ENCODE data around the gene TWNK.

The TWNK gene

DNA sequence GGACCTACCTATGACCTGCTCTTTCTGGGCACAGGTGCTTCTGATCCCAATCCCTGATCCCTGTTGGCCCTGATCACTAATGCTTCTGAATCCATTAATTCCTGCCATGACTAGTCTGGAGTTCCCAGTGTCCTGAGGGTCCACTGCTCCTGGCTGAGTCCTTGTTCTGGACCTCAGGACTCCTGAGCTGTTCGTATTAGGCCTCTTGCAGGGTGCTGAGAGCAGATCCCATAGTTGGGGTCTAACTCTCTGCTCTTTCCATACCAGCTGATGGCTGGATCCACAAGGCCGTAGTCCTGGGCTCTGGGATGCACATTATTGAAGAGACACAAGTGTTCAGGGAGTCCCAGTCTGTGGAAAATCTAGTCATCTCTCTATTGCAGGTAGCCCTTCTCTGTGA, 7.0 kb upstream of the TWNK start:
- H3K4me3 ChIP-seq (ENCODE audit: low read depth, low read length), result no peak overlapping the region
- TF ChIP-seq, protein P1, sequence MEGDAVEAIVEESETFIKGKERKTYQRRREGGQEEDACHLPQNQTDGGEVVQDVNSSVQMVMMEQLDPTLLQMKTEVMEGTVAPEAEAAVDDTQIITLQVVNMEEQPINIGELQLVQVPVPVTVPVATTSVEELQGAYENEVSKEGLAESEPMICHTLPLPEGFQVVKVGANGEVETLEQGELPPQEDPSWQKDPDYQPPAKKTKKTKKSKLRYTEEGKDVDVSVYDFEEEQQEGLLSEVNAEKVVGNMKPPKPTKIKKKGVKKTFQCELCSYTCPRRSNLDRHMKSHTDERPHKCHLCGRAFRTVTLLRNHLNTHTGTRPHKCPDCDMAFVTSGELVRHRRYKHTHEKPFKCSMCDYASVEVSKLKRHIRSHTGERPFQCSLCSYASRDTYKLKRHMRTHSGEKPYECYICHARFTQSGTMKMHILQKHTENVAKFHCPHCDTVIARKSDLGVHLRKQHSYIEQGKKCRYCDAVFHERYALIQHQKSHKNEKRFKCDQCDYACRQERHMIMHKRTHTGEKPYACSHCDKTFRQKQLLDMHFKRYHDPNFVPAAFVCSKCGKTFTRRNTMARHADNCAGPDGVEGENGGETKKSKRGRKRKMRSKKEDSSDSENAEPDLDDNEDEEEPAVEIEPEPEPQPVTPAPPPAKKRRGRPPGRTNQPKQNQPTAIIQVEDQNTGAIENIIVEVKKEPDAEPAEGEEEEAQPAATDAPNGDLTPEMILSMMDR (IDR thresholded peaks at IDR 0.05; ENCODE audit: low read depth, low read length, missing control alignments), result no peak
- DNase-seq (ENCODE audit: low read depth), result no peak

DNA sequence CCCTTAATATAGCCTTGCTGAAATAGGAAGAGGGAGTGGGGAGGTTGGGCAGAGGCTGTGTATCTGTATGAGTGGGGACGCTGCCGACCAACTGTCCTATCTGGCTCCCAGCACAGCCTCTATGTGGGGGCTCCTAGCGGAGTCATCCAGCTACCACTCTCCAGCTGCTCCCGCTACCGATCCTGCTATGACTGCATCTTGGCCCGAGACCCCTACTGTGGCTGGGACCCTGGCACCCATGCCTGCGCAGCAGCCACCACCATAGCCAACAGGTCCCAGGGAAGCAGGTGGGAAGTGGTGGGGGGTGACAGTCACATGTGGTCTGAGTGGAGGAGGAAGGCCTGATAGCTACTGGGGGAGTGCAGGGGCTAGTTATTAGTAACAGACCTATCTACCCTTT, 6.6 kb upstream of the TWNK start:
- TF ChIP-seq, protein P1 (IDR thresholded peaks at IDR 0.05; ENCODE audit: low read depth, low read length, missing control alignments), result no peak
- no peak for DNase-seq (ENCODE audit: low read depth)
- H3K4me3 ChIP-seq (ENCODE audit: low read depth, low read length), result no peak overlapping the region

DNA sequence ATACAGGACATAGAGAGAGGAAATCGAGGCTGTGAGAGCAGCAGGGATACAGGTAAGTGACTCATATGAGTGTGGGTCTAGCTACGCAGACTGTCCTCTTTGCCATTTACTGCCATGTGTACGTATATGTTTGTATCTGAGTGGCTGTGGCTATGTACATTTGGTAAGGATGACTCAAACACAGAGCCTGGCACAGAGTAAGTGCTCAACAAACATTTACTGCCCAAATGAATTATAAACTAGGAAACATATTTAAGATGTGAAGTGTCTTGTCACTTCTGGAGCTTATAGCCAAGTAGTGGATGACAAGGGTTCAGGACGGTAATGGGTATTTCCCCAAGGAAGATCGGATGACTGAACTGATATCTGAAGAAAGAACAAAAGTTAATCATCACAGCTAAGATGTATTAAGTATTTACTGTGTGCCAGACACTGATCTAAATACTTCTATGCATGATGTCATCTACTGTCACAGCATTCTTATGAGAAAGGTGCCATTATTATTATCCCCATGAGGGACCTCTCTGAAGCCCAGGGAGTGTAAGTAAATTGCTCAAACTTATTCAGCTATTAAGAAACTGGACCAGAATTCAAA, 6.1 kb upstream of the TWNK start:
- no peak overlapping the region for H3K4me3 ChIP-seq (ENCODE audit: low read depth, low read length)
- TF ChIP-seq, protein P1 (IDR thresholded peaks at IDR 0.05; ENCODE audit: low read depth, low read length, missing control alignments), result no peak
- DNase-seq (ENCODE audit: low read depth), result no peak

DNA sequence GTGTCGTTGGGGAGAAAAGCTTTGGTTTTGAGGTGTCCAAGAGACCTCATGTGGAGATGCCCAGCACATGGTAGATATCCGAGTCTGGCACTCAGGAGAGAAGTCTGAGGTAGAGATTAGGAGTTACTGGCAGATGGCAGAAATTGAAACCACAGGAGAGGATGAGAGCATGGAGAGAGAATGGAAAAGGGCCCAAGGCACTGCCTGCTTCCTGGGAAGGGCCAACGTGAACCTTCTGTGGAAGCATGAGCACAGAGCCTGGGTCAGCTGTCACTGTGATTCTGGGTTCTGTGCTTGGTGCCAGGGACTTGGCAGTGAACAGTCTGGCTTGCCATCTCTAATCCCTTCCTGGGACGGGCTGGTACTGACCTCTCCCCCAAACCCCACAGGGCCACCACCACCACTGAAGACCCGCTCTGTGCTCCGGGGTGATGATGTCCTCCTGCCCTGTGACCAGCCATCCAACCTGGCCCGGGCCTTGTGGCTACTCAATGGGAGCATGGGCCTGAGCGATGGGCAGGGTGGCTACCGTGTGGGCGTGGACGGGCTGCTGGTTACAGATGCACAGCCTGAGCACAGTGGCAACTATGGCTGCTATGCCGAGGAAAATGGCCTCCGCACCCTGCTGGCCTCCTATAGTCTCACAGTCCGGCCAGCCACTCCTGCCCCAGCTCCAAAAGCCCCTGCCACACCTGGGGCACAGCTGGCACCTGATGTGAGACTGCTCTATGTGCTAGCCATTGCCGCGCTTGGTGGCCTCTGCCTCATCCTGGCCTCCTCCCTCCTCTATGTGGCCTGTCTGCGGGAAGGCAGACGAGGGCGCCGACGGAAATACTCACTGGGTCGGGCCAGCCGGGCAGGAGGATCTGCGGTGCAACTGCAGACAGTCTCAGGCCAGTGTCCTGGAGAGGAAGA, 4.2 kb upstream of the TWNK start:
- no peak for DNase-seq (ENCODE audit: low read depth)
- TF ChIP-seq, protein P1 (IDR thresholded peaks at IDR 0.05; ENCODE audit: low read depth, low read length, missing control alignments), result no peak
- H3K4me3 ChIP-seq (ENCODE audit: low read depth, low read length), result no peak overlapping the region

DNA sequence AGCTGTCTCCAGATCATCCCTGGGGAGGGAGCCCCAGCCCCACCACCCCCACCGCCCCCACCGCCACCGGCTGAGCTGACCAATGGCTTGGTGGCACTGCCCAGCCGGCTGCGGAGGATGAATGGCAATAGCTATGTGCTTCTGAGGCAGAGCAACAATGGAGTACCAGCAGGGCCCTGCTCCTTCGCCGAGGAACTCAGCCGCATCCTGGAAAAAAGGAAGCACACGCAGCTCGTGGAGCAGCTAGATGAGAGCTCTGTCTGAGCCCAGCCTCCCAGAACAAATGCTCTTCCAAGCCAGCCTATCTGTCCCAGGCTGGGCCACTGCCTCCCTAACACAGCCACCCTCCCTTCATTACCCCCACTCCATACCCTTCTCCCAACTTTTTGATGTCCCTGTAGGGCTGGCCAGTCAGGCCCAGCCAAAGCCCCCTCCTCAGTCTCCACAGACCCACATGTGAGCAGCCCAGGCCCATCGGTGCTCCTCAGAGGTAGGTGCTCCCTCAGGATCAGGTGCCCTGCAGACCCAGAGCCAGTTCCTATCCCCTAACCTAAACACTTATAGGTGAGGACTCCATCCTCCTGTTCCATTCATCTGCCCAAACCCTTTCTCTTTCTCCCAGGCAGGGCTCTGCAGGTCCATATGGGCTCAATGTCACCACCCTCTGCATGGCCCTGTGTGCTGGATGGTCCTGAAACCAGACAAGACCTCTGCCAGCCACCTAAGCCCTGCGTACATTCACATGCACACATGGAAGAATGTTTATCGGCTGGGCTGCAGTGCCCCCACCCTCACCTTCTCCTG, 3.3 kb upstream of the TWNK start:
- TF ChIP-seq, protein P1 (IDR thresholded peaks at IDR 0.05; ENCODE audit: low read depth, low read length, missing control alignments), result no peak
- no peak for DNase-seq (ENCODE audit: low read depth)
- no peak overlapping the region for H3K4me3 ChIP-seq (ENCODE audit: low read depth, low read length)

DNA sequence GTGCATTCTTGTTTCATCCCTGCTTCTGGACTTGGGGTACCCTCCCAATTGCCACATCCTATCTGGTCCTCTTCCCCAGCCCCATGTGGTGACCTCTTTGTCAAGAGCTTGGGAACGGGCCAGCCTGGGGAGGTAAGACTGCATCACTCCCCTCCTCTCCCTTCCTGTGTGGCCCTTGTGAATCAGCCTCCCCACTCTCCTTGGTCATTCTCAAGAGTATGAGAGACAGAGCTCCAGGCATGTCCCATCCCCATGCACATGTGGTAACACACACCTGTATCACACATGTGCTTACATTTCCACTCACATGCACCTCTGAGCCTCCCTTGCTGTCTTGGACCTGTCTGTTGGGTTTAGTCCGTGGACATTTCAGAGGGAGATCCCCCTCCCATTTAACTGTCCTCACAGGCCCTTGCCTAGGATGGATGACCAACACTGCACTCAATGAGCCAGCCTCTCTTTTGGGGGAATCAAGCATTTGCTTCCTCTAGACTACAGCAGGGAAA, 2.6 kb upstream of the TWNK start:
- DNase-seq (ENCODE audit: low read depth), result no peak
- TF ChIP-seq, protein P1 (IDR thresholded peaks at IDR 0.05; ENCODE audit: low read depth, low read length, missing control alignments), result no peak
- H3K4me3 ChIP-seq (ENCODE audit: low read depth, low read length), result no peak overlapping the region

Measured in GM12864 (cell line).